NK-92 (cell line): ENCODE data around the gene UBE2R2.
A peak's percentile ranks its signal among the peaks of the same experiment; 100 is the strongest.
"Not testable (repeated sequence)": the region's sequence is repeated elsewhere in the genome, so short reads cannot be mapped to it uniquely, and the experiment has no call there.

Experiments
- DNase-seq: peaks from one replicate; lab custom pipeline; 2025; ENCODE audit not compliant: unreplicated experiment; lab: John Stamatoyannopoulos, UW

UBE2R2 gene, protein sequence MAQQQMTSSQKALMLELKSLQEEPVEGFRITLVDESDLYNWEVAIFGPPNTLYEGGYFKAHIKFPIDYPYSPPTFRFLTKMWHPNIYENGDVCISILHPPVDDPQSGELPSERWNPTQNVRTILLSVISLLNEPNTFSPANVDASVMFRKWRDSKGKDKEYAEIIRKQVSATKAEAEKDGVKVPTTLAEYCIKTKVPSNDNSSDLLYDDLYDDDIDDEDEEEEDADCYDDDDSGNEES

DNA sequence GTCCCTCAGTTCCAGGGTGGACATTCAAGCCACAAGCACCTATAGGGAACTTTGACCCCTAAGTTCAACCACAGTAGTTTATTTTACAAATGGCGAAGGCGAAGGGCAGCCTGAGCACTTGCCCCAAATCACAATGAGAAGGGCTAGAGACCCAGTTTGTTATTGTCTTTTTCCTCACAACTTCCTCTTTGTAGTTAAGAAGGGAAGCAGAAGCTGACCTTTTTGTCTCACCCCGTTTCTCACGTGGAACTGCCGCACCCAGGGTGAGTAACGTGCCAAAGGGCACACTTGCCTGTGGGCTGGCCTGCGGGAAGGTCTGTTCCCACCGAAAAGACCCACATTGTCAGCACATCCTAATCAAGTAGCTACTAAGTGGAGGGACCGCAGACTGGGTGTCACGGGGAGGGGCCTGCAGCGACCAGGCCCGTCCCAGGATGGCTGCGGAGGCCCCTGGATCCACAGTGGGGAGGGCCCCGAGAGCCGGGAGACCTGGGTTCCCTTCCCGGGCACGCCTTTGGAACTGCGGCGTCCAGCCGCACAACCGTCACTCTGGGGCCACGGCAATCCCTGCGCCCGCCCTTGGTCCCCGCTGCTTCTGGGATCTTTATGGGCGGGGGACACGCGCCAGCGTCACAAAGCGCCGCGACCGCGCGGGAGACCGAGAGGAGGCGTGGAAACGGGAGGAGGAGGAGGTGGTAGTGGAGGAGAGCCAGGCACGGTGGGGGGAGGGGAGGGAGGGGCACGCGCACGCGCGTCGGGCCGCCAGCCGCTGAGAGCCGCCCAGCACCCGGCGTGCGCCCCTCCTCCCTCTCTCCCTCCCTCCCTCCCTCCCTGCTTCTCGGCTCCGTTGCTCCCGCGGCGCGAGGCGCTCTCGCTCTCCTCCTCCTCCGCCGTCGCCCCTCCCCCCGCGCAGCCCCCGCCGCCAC, at the start of gene UBE2R2:
UBE2R2 (plus strand) TSS at position 834 of the 926 bp plus-strand sequence. CDS start 598 bp downstream, outside the sequence.
- peak; percentile 72 for DNase-seq

DNA sequence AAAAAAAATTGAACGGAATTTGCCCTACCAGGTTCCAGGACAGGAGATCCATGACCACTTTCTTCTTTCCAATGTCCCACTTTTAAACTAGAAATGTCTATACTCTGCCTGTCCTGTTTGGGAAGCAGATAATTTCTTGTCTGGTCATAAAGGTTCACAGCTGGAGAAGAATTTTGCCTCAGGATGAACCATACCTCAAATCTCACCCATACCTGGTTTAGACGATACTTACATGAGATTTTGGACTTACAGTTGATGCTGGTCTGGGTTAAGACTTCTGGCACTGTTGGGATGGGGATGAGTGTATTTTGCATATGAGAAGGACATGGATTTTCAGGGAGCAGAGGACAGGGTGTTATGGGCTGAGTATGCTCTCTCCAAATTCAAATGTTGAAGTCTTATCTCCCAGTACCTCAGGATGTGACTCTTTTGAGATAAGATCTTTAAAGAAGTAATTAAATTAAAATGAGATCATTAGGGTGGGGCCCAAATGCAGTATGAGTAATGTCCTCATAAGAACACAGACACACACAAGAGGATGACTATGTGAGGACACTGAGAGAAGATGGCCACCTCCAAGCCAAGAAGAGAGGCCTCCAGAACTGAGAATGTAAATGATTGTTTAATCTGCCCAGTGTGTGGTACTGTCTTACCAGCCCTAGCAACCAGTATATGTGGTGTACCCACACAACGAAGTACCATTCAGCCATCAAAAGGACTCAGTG, 46.6 kb upstream of the UBE2R2 start:
- DNase-seq: not testable (repeated sequence)

DNA sequence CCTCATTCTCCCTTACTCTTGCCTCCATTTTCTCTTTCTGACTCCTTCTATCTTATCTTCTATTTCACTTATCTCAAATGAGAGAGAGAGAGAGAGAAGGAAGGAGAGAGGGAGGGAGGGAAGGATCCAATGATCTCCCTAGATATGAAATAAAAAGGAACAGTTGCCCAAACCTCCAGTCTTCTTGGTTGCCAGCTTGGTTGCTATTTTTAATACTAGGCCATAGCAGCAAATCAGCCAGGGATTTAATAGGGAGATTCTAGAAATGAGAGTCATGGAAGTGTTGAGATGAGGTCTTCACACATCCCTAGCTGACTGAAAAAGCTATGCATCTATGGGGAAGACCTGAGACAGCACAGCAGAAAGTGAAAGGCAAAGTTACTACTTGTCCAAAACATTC, 43.8 kb upstream of the UBE2R2 start:
- DNase-seq: not testable (repeated sequence)

DNA sequence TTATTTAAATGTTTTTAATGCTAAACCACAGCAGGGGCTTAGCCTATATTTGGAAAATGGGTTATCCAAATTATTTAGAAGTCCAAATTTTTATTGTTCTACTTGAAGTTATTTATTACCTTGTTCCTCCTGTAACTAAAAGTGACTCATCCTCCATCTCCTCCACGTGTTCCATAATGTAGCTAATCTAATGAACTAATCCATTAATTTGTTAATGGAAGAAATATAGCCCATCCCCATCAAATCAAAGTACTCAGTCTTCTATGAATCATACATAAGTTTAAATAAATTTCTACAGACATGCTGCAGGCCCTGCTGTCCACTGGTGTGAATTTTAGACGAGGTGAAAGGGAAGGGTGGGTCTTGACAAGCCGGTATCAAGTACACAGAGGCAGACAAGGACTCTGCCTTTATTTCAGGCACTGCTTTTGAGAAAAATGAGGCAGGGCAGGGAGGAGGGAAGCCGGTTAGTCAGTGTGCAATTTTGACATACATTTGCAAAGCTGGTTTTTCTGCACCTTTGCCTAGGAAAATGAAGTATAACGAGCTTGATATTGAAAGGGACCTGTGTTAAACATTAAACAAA, 42.8 kb upstream of the UBE2R2 start:
- DNase-seq: not testable (repeated sequence)

DNA sequence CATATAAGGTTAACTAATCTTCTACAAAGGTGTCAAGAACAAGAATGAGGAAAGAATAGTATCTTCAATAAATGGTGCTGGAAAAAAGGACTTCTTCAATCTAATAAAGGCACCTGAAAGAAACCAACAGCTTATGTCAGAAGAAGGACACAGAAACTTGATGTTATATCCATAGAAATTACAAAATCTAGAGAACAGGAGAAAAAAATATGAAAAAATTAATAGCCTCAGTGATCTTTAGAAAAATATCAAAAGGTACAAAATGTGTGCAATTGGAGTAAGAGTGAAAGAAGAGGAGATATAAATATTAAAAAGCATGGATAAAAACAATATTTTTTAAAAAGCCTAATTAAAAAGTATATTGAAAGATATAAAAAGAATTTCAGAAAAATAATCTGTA, 40.4 kb upstream of the UBE2R2 start:
- no peak for DNase-seq

DNA sequence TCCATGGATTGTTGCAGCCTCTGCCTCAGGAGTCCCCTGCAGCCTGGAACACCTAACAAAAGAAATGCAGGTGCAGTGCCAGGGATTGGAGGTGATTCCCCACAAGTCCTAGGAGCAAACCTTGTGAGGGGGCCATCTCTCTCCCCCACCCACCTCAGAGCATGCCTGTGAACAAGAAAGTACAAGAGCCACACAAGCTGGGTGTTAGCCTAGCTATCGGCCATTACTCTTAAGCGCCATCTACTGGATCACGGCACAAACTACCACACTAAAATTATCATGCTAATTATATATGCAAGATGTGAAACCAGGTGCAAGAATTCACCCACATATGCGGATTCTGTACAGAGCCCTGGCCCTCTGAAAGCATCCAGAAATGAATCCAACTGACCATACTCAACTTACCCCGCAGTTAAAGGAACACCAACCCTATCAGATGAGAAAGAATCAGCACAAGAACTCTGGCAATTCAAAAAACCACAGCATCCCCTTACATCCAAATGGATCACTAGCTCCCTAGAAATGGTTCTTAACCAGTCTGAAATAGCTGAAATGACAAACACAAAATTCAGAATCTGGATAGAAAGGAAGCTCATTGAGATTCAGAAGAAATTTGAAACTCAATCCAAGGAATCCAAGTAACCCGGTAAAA, 38.1 kb upstream of the UBE2R2 start:
- no peak for DNase-seq

DNA sequence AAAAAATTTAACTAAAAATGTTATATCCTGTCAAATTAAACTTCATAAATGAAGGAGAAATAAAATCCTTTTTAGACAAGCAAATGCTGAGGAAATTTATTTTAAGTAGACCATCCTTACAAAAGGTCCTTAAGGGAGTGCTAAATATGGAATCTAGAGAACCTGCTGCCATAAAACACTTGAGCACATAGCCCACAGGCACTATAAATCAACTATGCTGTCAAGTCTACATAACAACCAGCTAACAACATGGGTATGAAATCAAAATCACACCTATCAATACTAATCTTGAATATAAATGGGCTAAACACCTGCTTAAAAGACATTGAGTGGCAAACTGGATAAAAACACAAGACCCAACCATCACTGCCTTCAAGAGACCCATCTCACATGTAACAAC, 36.7 kb upstream of the UBE2R2 start:
- DNase-seq: no peak

DNA sequence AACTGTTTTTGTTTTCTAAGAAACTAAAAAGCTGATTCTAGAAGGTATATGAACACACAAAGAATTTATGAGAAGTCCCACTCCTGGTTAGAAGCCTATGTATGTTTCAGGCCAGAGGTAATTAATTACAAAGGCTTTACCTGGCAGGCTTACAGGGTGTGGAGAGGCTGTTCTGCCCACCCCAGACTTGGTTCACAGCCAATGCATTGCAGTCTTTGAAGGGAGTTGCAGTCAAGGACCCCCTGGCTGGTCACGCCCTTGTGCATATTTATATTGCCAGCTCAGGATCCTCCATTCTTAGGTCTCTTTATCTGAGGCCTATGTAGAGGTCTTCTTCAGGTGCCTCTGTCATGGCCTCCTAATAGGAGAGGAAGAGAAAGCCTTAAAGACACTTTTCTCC, 35.2 kb upstream of the UBE2R2 start:
- no peak for DNase-seq

DNA sequence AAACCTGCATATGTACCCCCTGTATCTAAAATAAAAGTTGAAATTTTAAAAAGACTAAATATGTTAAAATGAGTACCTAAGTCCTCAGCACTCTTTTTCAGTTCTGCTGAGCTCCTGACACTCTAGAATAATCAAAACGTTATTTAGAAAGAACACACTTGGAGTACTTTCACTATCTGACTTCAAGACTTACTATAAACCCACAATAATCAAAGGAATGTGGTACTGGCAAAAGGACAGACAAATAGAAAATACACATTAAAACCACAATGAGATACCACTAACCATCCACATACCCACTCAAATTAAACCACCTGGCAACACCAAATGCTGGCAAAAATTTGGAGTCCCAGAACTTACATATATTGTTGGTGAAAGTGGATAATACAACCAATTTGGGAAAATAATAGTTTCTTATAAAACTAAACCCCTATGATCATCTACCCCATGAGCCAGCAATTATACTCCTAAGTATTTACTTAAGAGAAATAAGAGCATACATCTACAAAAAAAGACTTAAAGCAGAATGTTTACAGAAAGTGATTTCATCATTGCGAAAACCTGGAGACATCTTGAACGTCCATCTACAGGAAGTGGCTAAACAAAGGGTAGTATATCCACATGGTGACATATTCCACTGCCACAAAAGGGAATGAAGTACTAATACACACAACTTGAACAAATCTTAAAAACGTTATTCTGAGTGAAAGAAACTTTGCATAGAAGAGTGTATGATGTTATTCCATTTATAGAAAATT, 34.4 kb upstream of the UBE2R2 start:
- DNase-seq: no peak

DNA sequence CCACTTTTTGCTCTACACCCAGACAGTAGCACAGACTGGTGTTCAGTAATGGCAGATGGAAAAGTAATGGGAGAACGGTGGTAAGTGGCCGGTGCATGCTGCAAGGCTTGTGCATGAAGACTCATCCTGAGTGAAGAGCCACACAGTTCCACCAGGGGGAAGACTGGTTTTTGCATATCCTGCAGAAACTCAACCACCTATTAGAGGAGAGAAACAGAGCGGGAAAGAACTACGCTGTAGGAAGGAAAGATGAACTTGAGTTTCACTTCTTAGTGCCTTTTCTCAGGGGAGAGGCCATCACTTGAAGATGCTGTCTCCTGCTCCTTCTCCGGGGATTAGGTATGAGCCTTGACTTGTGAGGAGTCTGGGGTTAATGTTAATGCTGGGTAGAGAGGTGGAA, 31.0 kb upstream of the UBE2R2 start:
- DNase-seq: no peak

DNA sequence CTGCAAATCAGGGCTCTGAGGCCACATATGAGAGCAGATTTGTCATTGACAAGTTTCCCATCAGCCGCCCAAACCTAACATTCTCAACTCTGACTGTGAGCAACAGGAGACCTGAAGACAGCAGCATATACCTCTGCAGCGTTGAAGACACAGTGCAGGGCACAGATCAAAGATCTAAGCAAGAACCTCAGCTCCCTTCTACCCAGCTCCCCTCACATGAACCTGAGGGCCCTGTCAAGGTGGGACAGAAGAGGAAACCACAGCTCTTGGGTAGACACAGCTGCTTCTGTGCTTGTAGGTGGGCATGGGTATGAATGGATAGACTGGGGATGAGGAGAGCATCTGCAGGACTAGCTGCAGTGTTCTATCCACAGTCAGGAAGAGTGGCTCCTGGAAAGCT, 30.3 kb upstream of the UBE2R2 start:
- DNase-seq: no peak

DNA sequence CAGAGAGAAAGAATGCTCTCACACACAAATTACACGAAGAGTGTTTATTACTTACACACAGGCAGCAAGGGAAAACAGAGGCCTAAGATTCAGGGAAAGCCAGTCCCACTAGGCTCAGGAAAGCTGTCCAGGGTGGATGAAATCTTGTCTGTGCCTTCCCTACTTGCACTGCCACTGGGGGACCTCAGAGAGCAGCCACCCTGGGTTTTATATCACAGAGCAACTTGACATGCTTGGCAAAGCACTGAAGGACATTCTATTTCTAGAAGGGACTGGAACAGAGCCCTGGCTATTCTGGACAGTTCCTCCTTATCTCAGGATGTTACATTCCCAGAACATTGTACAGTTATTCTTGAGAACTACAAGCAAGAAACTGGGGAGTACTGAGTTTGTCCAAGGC, 29.1 kb upstream of the UBE2R2 start:
- no peak for DNase-seq

DNA sequence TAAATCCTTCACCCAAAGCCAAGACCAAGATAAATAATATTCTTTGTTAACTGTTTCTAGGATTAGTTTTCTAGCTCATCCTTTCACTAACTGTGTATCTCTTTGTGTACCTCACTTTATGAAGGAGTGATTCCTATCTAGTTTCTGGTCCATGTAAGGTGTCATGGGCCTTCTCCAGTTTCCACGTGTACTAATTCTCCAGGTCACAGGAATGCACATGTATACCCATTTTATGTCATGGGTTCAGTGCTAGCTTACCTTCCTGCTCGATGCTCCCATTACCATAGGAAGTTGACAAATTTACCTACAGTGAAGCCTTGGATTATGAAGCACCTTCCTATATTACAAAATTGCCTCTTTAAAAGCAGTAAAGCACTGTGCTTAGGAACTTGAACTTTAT, 27.5 kb upstream of the UBE2R2 start:
- not testable (repeated sequence) for DNase-seq

DNA sequence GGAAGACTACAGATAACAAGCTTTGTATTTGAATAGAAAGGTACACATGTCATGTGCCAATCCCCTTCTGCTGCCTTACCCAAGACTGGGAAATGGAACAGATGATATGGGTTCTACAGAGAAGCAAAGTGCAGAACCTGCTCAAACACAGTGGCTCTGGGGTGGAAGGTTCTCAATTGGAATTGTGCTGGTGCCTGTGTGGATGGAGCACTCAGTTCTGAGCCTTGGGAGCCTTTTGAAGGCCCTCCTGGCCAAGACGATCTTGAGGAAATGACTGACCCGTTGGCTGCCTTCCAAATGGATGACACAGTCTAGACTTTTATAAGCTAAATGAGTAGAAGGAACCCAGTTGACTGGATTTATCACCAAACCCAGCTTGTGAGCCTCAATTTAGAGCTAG, 25.8 kb upstream of the UBE2R2 start:
- DNase-seq: no peak

DNA sequence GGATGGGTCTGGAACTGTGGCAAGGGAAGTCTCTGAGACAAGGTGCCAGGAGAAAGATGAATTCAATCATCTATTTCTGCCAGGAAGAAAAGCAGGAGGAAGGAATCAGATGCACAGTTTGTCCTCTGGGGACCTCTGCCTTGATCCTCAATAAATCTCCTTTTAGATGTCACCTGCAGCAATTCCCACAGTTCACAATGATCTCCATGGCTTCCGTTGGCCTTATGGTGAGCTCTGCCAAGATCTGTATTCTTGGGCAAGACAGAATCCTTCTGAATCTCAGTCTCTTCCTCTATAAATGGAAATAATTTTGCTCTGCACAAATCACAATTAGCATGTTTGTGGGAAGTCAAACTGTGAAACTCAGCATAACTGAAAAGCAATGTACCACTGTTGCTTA, 23.5 kb upstream of the UBE2R2 start:
- DNase-seq: not testable (repeated sequence)

DNA sequence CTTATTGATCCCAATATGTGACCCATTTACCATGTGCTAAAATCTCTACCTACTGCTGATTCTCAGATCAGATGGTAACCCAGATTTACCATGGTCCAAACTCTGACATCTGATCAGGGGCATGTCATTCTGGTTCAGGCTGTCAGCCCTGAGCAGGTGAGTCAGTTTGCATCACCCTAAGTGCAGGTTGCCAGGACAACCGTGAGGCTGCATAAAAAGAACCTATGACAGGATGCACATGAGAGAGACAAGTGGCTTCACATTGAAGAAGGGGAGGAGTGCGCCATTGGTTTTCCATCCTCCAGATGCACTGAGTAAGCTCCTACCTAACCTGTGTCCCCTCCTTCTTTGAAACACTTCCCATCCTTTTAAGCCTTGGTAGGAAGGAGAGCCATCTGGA, 22.4 kb upstream of the UBE2R2 start:
- DNase-seq: no peak

DNA sequence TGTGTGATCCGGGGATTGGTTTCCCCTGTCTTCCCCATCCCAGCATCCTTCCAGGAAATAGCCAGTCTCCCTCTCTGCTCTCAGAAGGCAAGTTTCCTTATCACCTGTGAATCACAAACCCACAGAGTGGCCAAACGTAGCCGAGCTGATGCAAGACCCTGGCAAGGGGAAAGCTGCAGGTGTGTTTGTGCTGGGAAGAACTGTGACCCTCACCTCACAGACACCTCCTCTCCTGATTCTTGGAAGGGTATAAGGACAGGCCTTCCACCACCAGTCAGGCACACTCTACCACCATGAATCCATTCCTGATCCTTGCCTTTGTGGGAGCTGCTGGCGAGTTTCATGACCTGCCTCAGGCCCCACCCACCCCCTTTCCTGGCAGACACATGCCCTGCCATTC, 21.7 kb upstream of the UBE2R2 start, which contains the start of gene PRSS3:
PRSS3 (plus strand) TSS at position 281 of the 400 bp plus-strand sequence; CDS start at position 294, 13 bp downstream.
- DNase-seq: no peak

DNA sequence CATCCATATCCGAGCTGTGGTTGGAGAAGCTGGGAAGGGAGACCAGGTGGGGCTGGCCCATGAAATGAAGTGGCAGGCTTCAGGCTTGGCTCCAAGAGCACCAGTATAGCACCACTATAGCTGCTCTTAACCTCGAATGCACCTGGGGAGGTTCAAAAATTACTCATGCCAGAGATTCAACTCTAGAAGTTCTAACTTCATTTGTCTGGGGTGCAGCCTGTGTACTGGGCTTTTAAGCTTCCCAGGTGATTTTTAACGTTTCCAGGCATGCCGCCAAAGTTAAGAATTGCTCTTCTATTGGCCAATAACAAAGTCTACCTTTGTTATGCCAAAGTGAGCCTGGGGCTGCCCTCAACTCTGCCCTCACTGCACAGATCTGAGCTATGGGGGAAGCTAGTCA, 21.1 kb upstream of the UBE2R2 start:
- DNase-seq: no peak

DNA sequence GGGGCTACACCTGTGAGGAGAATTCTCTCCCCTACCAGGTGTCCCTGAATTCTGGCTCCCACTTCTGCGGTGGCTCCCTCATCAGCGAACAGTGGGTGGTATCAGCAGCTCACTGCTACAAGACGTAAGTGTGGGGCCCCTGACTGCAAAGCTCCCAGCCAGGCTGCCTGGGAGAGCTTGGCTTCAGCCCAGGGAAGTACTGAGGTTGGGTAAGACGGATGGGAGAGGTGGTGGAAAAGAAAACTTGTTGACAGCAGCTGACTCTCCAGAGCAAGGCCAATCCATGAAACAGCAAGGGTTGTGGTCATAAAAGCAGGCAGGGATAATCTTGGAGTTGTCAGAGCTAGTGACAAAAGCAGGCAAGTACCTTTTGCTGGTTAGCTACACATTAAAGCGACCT, 20.3 kb upstream of the UBE2R2 start:
- DNase-seq: not testable (repeated sequence)

DNA sequence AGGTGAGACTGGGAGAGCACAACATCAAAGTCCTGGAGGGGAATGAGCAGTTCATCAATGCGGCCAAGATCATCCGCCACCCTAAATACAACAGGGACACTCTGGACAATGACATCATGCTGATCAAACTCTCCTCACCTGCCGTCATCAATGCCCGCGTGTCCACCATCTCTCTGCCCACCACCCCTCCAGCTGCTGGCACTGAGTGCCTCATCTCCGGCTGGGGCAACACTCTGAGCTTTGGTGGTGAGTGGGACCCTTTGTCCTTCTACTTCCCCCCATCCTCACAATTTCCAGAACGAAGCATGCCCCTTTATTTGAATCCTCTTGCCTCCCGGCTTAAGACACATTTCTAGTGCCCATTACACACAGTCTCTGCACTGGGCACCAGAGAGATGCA, 19.1 kb upstream of the UBE2R2 start:
- no peak for DNase-seq
